Measurements from ENCODE around the gene UGT1A1. TPM values are rescaled to one million over a fixed set of nuclear protein-coding genes. Genes with fewer than 3 reads are reported as not detected.
A peak's percentile ranks its signal among the peaks of the same experiment; 100 is the strongest.

Gene UGT1A1
- total and polyA plus RNA-seq, 10 donors: not detected

DNA sequence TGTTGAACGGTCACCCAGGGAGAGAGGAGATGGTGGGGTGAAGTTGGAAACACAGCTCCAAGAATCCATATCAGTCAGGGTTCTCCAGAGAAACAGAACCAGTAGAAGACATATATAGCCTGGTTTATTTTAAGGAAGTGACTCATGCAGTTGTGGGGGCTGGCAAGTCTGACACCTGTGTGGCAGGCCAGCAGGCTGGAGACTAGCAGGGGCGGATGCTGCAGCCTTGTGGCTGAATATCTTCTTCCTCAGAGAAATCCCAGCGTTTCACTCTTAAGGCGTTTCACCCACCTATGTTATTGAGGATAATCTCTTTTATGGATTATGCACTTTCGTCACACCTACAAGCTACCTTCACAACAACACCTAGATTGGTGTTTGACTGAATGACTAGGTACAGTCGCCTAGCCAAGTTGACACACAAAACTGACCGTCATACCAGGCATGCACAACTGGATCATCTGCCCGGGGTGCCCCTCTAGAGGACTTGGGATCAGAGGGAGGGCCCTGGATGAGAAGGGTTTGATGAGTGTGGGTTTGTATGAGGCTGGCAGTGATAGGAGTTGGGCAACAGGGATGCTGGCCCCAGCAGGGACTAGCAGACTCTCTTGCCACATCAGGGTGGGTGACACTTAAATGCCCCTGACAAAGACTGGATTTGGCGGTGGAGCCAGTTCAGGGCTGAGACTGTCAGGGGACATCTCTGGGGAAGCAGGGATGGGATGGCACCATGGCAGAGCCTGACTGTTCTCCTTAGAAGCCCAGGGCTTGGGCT lies 41.5 kb downstream of the UGT1A1 start:
- H3K4me3 ChIP-seq: no peak overlapping the region
- peak; percentile 53 for DNase-seq
- peaks cover 0 to 23% (median 0%) of the 10 kb centered on the region in 7 donors for H3K27me3 ChIP-seq (replicated peaks in 1 of 7)
- 70 to 77% (median 71%) methylated on average over 9 of the region's 9 CpGs for WGBS, 5 donors
- H3K36me3 ChIP-seq: no peaks in the 10 kb centered on the region
- H3K4me1 ChIP-seq: no peaks in the 10 kb centered on the region
- intact Hi-C loops (cut with DNase I; ENCODE audit: low total_unique reads): no loop called here
- TF ChIP-seq POLR2A (IDR thresholded peaks at IDR 0.05) (no peak), POLR2AphosphoS5 (IDR thresholded peaks at IDR 0.05) (no peak)
- TF ChIP-seq, protein P1, sequence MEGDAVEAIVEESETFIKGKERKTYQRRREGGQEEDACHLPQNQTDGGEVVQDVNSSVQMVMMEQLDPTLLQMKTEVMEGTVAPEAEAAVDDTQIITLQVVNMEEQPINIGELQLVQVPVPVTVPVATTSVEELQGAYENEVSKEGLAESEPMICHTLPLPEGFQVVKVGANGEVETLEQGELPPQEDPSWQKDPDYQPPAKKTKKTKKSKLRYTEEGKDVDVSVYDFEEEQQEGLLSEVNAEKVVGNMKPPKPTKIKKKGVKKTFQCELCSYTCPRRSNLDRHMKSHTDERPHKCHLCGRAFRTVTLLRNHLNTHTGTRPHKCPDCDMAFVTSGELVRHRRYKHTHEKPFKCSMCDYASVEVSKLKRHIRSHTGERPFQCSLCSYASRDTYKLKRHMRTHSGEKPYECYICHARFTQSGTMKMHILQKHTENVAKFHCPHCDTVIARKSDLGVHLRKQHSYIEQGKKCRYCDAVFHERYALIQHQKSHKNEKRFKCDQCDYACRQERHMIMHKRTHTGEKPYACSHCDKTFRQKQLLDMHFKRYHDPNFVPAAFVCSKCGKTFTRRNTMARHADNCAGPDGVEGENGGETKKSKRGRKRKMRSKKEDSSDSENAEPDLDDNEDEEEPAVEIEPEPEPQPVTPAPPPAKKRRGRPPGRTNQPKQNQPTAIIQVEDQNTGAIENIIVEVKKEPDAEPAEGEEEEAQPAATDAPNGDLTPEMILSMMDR (IDR thresholded peaks at IDR 0.05 in 8 of 11, conservative IDR thresholded peaks at IDR 0.05 in 3 of 11): no peak
- no peaks in the 10 kb centered on the region for H3K9me3 ChIP-seq
- H3K27ac ChIP-seq: no peak overlapping the region

DNA sequence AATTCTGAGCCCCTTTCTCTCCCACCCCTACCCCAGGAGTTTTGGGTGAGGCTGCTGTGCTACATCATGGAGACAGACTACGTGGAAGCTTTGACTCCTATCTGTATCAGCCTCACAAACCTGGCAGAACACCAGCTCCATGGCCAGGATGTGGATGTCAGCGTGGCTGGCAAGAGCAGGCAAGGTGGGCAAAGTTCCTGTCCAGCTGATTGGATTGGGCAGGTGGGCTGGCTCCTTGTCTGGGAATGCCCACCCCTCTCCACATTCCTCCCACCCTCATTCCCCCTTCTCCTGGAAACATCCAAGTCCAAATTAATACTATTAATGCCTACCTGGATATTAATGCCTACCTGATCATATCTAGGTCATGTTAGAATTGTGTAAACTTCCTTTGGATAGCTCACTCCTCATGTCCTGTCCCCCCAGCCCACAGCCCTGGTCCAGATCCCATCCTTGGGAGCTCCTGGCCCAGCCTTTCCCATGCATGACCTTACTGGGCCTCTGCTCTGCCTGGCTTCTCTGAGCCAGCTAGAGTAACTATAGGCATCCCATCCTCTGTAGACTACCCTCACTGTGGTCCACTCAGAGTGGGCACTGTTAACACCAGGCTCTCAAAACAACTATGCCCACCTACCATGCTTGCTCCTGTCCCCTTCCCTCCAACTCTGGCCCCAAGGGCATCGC lies 42.2 kb downstream of the UGT1A1 start:
- H3K4me1 ChIP-seq: no peaks in the 10 kb centered on the region
- H3K9me3 ChIP-seq: no peaks in the 10 kb centered on the region
- peak; percentile 32 for DNase-seq
- no peaks in the 10 kb centered on the region for H3K36me3 ChIP-seq
- 66 to 73% (median 71%) methylated on average over 2 to 3 of the region's 3 CpGs for WGBS, 5 donors
- H3K27ac ChIP-seq: no peak overlapping the region
- H3K27me3 ChIP-seq (replicated peaks in 1 of 7): peaks cover 0 to 25% (median 0%) of the 10 kb centered on the region in 7 donors
- no peak overlapping the region for H3K4me3 ChIP-seq
- intact Hi-C loops (cut with DNase I; ENCODE audit: low total_unique reads): no loop called here
- TF ChIP-seq, protein P1 (IDR thresholded peaks at IDR 0.05 in 8 of 11, conservative IDR thresholded peaks at IDR 0.05 in 3 of 11): no peak
- TF ChIP-seq POLR2AphosphoS5 (IDR thresholded peaks at IDR 0.05): no peak
- no peak for TF ChIP-seq POLR2A (IDR thresholded peaks at IDR 0.05)

DNA sequence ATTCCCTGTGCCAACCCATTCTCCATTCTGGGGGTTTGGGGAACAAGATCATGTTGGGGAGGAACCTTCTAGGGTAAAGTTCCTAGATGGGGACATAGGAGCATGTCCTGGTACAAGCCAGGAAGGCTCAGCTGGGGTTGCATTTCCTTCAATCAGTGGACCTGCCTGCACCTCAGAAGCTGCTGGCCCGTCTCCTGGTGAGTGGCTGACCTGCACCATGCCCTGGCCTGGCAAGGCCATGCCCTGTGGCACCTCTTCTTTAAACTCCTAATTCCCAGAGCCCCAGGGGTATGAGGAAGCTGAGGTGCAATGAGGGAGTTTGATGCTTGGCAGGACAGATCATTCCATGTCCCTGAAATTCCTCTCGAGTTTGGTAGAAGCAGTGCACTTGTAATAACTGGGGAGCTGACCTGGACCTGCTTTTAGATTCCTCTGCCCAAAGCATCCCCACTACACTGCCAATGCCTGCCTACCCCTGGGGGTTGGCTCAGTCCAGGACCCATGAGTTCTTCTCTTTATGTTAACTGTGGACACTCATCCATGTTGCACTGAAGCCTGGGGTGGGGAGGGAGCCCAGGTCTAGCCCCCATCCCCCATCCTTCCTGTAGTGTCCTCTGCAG lies 43.3 kb downstream of the UGT1A1 start:
- intact Hi-C loops (cut with DNase I; ENCODE audit: low total_unique reads): no loop called here
- peak; percentile 35 for DNase-seq
- 50 to 83% (median 73%) methylated on average over 1 to 2 of the region's 2 CpGs for WGBS, 5 donors

More for the DNA sequence above, 43.3 kb downstream of the UGT1A1 start:
- Histone ChIP-seq H3K9me3 (no peaks in the 10 kb centered on the region), H3K27ac (no peak overlapping the region), H3K4me1 (no peaks in the 10 kb centered on the region), H3K27me3 (replicated peaks in 1 of 7) (peaks cover 0 to 36% (median 0%) of the 10 kb centered on the region in 7 donors), H3K36me3 (no peaks in the 10 kb centered on the region), H3K4me3 (no peak overlapping the region)
- no peak for TF ChIP-seq POLR2AphosphoS5 (IDR thresholded peaks at IDR 0.05)
- no peak for TF ChIP-seq POLR2A (IDR thresholded peaks at IDR 0.05)
- TF ChIP-seq, protein P1 (IDR thresholded peaks at IDR 0.05 in 8 of 11, conservative IDR thresholded peaks at IDR 0.05 in 3 of 11): no peak

Measured in spleen (tissue), 11 donors.